GM19240 (cell line): ENCODE results near the gene ZNF839.
"Not testable (repeated sequence)": the region's sequence is repeated elsewhere in the genome, so short reads cannot be mapped to it uniquely, and the experiment has no call there.

Source experiments
- DNase-seq: peaks from one replicate; pipeline ENCODE4 v3.0.0; 2011; ENCODE audit warnings: low spot score; ENCODE audit not compliant: insufficient read length

ZNF839 gene

DNA sequence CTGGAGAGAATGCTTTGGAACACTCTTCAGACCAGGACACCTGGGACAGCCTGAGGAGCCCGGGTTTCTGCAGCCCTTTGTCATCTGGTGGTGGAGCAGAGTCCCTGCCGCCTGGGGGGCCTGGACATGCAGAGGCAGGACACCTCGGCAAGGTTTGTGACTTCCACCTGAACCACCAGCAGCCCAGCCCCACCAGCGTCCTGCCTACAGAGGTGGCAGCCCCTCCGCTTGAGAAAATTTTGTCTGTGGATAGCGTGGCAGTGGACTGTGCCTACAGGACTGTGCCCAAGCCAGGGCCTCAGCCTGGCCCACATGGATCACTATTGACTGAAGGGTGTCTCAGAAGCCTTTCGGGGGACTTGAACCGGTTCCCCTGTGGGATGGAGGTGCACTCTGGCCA lies 22.0 kb downstream of the ZNF839 start:
- no peak for DNase-seq

DNA sequence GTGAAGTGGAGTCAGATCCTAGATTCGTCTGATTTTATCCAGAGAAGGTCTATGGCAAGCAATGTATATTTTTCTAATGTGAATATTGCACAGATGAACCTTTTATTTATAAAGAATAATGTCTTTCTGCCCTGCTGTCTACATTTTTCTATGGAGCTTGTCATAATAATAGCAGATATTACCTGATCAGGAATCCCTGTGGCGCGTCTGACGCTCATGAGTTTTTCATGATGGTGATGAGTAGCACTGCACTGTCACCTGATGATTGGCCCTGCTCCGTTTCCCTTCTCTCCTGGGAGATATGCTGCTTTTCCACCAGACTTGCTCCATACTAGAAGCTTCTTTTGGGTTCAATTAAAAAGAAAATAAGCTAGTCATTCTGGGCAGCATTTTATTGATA lies 22.7 kb downstream of the ZNF839 start:
- no peak for DNase-seq

DNA sequence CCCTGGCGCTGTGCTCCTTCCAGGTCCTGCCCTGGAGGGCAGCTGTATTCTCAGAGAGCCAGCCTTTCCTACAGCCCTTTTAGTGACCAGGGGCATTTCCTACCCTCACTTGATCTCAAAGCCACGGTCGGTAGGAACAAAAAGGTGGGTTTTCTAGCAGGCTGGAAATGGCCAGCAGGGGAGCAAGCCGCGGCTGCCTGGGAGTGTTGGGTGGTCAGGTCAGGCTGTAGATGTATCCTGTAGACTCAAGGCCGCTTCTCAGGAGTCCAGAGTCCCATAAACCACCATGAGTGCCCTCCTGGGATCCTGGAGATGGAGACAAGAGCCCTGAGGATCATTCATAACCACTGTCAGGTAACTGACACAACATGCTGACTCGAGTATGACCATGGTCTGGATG lies 24.5 kb downstream of the ZNF839 start:
- no peak for DNase-seq

DNA sequence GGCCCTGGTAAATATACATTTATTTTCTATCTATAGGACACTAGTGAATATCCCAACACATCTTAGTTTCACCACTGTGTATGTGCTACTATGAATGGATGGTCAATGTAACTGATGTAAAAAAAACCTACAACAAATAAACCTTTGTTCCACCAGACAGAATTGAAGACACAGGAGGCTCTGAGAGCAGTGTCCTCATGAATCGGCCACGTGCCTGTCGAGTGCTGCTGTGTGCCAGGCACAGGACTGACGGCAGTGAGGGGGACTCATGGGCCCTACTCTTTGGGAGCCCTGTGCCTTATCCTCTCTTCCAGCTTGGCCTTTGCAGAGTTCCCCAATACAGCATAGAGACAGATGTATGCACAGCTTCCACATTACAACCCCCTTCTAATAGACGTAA lies 24.9 kb downstream of the ZNF839 start:
- DNase-seq = no peak

DNA sequence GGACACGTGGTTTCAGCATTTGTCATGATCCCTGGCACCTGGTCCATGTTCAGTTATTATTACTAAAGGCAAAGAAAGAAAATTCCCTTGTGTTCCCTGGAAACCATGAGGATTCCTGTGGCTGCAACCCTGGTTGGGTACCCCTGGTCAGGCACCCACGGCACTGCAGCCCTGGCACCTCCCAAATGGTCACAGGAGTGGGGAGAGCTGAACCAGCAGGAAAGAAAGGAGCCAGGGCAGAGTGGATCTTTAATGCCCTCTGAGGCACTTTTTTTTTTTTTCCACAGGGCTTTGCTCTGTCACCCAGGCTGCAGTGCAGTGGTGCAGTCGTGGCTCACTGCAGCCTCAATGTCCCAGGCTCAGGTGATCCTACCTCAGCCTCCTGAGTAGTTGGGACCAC lies 25.7 kb downstream of the ZNF839 start:
- no peak for DNase-seq

DNA sequence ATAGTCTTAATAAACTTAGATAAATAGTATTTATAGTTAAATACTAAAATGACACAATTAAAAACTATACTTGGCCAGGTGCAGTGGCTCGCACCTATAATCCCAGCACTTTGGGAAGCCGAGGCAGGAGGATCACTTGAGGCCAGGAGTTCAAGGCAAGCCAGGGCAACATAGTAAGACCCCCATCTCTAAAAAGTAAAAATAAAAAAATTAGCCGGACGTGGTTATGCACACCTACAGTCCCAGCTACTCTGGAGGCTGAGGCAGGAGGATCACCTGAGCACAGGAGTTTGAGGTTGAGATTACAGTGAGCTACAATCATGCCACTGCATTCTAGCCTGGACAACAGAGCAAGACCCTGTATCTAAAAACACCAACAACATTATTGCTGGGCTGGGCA lies 27.1 kb downstream of the ZNF839 start:
- no peak for DNase-seq

DNA sequence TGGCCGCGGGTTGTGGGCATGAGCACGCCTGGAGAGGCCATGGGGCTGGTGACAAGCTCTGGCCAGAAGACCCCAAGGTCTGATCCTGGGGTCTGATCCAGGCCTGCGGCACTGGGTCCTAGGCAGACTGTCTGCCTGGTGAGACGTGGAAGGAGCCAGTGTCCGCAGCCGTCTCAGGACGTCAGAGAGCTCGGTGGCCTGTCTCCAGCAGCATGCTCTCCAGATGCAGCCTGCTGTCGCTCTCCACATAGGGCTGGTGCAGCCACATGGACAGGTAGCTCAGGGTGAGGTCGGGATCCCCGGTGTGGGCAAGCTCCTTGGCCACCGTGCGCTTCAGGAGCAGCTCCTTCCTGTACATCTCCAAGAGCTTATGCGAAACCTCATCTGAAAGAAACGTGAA lies 28.8 kb downstream of the ZNF839 start:
- no peak for DNase-seq

DNA sequence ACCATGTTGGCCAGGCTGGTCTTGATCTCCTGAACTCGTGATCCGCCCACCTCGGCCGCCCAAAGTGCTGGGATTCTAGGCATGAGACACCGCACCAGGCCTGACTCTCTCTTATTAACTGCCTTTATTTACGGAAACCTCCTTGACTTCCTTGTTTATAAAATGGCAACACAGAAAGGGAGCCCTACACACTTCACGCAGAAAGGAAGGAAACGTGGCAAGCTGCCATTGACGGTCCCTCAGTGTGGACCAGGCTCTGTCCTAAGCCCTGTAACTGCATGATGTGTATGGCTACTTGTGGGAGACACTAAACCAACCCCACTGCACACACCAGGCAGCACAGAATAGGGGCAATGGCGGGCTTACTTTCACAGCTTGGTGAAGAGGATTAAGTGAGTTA lies 31.5 kb downstream of the ZNF839 start:
- DNase-seq = no peak

DNA sequence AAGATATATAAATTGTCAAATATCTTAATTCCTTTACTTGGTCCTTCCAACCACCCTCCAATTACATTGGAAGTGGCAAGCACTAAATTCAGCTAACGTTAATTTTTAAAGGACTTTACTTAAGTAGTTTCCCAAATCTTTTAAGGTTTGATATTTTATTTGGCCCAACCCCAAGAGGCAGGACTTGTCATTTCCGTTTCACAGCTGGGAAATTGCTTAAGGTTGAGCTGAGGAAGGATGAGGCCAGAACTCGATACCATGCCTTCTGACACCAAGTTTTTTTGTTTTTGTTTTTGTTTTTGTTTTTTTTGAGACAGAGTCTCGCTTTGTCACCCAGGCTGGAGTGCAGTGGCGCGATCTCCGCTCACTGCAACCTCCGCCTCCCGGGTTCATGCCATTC lies 32.0 kb downstream of the ZNF839 start:
- DNase-seq = not testable (repeated sequence)

DNA sequence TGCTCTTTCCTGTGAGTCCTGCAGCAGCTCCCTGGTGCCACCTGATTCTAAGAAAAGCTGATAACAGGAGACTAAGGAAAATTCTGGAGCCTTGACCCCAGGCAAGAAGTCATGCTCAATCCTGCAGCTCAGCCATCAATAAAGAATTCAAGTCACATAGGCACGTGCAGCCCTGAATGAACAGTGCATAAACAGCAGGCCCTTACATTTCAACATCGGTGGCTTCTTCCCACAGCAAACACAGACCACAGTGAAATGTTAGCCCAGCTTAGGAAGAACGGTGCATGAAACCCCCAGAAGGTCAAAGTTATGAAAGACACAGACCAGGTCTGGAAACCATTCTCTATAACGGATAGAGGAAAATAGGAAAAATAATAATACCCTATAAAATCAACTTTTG lies 32.7 kb downstream of the ZNF839 start:
- no peak for DNase-seq

DNA sequence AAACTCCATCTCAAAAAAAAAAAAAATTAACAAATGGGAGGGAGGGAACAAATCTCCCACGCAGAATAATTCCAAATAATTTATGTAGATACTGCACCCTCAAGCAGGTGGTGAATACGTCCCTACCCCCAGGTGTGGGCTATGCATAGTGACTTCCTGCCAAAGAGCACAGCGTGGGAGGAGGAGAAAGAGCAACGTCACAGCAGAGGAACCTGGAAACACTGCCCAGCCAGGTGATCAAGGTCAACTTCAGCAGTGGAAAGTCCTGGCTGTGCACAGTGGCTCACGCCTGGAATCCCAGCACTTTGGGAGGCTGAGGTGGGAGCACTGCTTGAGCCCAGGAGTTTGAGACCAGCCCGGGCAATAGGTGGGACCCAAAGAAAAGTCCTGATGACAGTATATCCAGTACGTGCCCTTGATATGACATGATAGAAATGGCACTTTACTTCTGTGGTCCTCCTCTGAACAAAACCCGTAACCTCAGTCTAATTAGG lies 33.6 kb downstream of the ZNF839 start:
- no peak for DNase-seq

DNA sequence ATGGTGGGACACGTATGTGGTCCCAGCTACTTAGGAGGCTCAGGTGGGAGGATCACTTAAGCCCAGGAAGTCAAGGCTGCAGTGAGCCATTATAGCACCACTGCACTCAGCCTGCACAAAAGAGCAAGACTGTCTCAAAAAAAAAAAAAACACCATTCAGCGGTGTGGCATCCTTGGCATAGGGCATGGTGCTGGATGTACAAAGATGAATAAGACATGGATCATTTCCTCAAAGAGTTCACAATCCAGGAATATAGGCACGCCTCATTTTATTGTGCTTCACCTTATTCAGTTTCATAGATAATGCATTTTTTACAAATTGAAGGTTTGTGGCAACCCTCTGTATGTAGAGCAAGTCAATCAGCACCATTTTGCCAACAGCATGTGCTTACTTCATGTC lies 36.7 kb downstream of the ZNF839 start:
- DNase-seq = no peak

DNA sequence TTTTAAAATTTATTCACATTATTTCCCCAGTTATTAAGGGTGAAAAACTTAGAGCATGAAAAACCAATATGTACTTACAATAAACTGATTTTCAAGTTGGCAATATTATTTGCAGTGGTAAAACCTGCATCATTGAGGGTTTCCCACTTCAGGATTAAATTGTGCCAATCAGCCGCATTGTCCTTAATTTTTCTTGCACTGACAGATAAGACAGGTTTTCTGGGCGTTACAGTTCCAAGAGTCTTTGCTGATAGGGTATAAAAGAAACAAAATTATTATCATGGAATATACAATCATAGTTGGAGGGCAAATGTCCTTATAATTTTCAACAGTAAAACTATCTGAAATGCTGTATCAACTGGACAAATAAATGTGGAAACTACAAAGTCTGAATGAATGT lies 39.8 kb downstream of the ZNF839 start:
- no peak for DNase-seq

DNA sequence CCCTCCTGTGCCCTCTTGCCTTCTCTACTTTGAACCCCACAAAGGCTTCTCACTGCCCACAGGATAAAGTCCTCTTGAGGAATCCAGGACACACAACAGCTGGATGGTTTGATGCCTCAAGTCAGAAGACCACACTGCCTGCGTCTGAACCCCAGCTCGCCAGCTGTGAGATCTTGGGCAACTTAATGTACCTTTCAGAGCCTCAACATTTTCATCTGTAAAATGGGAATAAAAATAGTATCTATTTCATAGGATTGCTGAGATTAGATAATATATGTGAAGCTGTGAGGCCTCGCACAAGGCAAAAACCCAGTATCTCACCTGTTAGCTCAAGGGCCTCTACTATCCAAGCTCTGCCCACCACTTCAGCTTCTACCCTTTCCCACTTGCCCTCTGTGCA lies 40.8 kb downstream of the ZNF839 start:
- DNase-seq = no peak

DNA sequence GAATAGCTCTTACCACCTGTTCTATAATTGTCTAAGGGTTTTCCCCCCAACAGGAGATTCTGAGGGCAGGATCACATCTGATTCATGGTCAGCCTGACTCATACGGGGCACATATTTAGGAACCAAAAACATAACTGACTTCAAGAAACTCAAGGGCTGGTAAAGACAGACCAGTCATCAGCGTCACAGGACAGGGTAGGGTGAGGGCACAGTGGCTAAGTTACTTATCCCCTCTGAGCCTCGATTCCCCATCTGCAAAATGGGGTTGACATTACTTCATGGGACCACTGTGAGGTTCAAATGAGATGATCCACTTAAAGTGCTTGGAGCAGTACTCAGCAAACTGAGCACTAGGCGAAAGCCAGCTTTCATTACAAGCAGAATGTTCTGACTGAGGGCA lies 42.5 kb downstream of the ZNF839 start:
- DNase-seq = peak; percentile 33

DNA sequence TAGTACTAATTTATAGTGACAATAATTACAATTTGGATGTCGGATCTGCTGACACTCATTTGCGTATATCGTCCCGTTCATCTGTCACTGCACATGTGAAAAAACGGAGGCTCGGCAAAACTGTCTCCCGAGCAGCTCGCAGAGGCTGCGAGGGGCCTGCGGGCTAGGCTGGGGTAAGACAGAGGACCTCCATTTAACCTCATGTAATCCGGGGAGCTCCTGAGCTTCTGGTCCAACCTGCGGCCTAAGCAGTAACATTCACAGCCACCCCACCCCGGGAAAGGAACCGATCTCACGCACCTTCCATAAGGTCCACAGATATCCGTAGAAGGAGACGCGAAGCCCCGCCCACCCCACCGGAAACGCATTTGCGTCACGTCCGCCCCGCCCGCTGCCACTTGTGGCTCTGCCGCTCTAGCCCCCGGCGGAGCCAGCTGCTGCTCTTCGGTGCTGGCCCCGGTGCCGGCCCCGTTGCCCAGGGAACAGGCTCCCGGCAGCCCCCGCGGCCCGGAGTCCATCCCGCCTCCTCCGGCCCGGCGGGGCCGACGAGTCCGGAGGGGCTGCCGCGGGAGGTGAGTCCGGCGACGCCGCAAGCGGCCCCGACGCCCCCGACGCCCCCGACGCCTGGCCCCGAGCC lies 43.1 kb downstream of the ZNF839 start, which contains the start of the genes CINP and TECPR2:
Gene CINP (minus strand): TSS at position 346 of the 637 bp plus-strand sequence. CDS start 39 bp downstream, at position 307.
Gene TECPR2 (plus strand): TSS at position 397 of the 637 bp plus-strand sequence. CDS start 13,781 bp downstream, outside the sequence.
- DNase-seq = peak; percentile 78

DNA sequence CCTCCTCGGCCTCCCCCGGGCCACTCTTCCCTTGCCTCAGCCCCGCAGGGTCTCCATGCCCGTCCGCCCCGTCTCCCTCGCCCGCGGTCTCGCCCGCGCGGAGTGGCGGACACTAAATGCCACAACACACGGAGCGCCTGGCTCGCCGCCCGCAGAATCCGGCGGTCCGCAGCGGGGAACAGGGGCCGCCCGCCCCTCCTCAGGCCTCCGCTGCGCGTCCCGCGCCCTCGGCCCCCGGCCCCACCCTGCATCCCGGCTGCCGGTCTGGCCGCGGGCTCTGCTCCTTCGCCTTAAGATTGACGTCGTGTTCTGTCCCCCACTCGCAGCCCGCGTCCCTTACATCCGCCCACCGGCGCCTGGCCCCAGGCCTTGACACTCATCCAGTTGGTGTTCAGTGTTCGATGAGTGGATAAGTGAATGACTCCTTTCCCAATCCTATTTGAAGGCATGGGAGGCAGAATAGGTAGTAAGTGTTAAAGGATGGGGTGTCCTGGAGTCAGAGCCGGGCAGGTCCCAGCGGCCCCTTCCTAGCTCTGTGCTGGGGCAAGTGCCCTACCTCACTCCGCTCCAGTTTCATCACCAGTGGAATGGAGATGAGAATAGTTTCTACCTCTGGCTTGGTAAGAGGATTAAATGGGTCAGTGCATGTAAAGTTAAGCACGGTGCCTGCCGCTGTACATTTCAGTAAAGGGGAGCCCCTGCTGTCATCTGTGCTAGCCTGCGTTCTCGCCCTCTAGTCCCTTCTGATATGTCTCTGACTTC lies 43.8 kb downstream of the ZNF839 start:
- DNase-seq = no peak

DNA sequence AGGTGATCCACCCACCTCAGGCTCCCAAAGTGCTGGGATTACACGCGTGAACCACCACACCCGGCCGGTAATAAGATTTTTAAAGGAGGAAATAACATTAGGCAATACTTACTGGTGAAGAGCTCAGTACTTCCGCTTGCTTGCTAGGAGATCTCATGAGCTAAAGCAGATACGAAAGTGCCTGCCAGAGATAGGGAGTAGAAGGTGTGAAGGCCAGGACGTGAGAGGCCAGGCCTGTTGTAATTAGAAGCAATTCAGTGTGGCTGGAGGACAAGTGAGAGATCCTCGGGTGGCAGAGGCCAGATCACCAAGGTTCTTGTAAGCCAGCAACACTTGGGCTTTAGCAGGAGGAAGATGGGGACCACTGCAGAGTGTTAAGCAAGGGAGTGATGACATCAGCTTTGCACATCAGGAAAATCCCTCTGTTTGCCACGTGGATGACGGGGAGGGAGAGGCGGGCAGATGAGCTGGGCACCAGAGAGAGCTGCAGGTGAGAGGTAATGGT lies 50.8 kb downstream of the ZNF839 start:
- DNase-seq = no peak

DNA sequence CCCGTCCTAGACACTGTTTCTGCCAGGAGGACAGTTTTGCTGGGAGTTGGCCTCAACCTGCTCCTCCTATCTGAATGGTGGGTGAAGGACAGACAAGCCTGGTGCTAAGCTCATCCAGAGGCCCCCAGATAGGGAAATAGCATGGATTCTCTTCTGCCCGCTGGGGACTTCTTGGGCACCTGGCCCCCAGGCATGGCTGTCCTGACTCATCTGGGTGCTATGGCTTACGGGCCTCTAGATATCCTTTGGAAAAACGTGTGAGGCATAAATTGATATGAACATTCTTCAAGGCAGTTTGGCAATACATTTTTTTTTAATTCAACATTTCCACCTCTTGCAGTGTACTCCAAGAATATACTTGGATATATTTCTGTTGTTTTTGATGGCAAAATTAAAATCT lies 51.8 kb downstream of the ZNF839 start:
- DNase-seq = no peak

DNA sequence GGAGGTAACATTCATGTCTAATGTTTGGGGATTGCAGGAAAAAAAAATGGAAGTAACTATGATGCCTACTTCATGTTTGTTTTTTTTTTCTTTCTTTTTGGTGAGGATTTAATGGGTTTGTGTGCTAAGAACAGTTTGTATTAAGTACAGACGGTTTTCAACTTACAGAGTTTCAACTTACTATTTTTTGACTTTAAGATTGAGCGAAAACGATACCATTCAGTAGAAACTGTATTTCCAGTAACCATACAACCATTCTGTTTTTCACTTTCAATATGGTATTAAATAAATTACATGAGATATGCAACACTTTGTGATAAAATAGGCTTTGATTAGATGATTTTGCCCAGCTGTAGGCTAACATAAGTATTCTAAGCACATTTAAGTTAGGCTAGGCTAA lies 53.6 kb downstream of the ZNF839 start:
- DNase-seq = no peak

DNA sequence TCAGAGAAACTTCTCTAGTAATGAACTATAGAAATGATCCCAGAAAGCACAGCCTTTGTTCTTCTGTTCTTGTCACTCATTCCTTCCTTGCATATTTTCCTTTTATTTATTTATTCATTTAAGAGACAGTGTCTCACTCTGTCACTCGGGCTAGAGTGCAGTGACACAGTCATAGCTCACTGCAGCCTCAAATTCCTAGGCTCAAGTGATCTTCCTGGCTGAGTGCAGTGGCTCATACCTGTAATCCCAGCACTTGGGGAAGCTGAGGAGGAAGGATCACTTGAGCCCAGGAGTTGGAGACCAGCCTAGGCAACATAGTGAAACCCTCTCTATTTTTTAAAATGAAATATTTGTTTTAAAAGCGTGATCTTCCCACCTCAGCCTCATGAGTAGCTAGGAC lies 54.7 kb downstream of the ZNF839 start:
- no peak for DNase-seq

DNA sequence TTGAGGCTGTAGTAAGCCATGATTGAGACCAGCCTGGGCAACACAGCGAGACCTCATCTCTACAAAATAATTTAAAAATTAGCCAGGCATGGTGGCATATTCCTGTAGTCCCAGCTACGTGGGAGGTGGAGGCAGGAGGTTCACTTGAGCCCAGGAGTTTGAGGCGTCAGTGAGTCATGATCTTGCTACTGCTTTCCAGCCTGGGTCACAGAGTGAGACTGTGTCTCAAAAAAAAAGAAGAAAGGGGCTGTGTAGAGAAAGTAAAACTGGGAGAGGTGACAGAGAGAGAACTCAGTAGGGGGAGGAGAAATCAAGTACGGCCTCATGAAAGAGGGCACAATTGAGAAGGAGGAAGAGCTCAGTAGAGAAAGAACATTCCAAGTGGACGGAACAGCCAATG lies 55.6 kb downstream of the ZNF839 start:
- peak; percentile 21 for DNase-seq

DNA sequence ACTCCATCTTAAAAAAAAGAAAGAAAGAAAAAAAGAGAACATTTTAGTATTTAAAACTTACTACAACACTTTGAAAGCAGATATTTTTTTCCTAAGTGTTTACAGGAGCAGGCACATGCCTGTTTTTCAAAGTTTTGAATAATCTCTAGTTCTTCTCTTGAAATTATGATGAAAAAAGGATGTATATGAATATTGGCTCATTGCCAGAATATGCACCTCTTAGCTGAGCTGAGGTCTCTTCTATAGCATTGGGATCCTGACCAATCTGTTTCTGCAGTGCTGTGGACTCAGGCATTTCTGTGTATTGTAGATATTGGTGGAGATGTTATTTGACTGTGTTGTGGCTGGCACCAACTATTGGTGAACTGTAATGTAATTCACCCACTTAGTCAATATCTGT lies 58.1 kb downstream of the ZNF839 start:
- DNase-seq = no peak
